ENCODE data around the gene ROS1.
A peak's percentile ranks its signal among the peaks of the same experiment; 100 is the strongest.

The ROS1 gene

DNA sequence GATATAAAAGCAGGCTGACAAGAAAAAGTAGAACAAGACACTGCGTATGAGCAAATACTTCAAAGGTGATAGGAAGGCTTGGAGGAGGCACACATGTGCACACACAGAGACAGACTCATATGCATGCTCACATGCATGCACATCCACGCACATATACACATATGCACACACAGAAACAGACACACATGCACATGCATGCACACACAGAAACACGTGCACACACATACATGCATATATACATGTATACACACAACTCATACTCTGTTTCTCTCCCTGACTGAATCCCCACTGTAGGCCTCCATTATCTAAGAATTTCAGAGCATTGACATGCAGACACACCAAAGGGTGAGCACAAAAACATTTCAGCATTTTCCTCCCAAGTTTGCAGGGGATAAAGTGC lies 116.7 kb downstream of the ROS1 start:
- DNase-seq (ENCODE audit: low spot score): no peak

DNA sequence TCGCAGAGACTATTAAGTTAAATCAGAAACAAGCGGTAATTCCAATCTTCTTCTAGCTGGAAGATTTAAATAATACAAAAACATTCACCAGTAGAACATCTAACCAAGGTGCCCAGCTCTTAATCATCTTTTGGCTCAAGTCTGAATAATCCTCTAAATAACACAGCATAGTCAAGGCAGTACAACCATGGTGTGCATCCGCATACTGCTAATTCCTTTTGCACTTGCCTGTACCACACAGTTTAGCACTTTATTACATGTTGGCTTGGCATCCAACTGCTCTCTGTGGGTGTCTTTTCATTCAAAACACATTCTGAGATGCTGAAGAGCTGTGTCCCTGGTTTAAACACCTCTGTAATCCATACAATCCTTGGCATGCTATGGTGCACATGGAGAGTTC lies 118.1 kb downstream of the ROS1 start:
- DNase-seq (ENCODE audit: low spot score): no peak

DNA sequence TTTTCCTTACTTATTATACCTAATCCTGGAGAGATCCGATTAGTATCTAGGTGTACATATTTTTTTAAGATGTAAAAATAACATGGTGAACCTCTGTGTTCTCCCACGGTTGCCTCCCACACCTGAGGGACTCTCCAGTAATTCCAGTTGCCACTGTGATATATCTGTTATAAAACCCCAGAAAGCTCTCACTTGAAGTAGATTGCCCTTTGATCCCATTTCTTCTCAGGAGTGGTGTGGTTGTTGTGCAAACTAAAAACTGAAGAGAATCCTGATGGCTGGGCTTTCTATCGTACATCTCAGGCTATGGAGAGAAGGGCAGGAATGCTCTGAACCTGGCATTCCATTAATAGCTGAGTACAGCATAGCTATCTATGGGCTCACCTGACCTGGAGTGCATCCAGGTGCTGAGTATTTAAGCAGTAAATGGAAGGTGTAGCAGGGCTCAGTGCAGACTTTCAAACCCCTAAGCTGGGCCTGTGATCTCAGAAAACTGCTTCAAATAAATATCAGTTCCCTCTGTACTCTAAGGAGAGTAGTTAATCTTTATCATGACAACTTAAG lies 119.4 kb downstream of the ROS1 start:
- DNase-seq (ENCODE audit: low spot score): no peak

DNA sequence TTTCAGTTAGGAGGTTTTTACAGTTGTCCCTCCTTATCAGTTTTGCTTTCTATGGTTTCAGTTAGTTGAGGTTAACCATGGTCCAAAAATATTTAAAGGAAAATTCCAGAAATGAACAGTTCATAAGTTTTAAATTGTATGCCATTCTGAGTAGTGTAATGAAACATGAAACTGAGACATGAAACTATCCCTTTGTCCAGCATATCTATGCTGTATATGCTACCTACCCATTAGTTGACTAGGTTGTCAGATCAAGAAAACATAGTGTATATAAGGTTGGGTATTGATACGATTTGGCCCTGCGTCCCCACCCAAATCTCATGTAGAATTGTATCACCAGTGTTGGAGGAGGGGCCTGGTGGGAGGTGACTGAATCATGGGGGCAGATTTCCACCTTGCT lies 121.3 kb downstream of the ROS1 start:
- DNase-seq (ENCODE audit: low spot score): no peak

DNA sequence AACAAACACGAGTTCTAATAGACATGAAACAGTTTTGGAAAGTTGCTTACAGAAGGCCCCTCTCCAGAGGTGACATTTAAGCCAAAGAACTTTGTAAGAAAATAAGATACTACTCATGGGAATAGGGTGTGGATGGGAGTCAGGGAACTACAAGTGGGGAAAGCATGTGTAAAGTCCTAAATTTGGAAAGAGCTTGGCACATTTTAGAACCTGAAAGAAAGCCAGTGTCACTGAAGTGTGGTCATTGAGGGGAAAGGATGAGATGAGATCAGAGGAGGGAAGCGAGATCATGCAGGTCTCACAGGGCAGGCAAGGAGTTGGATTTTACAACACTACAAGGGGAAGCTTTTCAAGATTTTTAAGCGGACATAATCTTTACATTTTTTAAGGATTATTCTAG lies 122.4 kb downstream of the ROS1 start:
- no peak for DNase-seq (ENCODE audit: low spot score)

DNA sequence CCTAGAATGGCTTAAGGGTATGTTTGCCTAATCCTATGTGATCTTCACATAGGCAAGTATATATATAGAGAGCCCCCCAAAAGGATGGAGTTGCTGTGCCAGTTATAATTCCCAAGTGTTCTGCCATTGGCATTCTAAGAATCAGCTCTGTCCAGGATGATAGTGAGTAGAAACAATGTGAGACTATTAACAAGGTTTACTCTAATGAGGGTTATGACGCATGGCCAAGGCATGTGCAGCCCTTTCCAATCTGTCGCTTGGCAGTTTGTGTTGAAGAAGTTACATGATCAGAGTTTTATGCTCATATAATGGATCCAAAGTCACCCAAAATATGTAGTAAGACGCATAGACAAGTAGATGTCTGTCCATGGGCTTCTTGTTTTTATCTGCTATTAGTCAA lies 126.8 kb downstream of the ROS1 start:
- no peak for DNase-seq (ENCODE audit: low spot score)

DNA sequence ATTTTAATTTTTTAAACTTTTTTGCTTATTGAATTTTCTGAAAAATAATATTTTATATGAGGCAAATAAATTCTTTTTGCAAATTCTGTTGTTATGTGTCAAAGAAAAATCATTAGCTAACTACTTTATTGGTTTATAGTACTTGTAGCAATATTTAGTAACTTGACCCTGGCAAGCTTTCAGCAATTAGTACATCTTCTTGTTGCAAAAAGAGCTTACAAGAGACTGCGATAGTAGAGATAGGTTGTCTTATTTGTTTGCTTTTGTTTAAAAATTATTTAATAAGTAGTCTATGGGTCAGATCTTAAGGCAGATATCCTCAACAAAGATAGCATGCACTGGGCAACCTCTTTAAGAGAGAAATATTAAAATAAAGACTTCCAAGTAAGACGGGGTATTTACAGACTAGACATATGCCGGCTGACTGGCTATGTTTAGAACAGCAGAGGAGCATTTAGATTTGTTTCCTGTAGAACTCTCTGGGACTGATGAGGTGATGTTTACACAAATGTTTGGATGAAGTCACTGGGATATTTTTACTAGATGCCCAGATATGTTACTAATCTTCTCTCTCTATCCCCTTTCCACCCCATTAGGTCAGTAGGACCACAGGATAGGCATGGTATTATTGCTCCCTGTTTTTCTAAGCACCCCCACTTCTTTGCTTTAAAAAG lies 135.4 kb downstream of the ROS1 start:
- DNase-seq (ENCODE audit: low spot score): no peak

DNA sequence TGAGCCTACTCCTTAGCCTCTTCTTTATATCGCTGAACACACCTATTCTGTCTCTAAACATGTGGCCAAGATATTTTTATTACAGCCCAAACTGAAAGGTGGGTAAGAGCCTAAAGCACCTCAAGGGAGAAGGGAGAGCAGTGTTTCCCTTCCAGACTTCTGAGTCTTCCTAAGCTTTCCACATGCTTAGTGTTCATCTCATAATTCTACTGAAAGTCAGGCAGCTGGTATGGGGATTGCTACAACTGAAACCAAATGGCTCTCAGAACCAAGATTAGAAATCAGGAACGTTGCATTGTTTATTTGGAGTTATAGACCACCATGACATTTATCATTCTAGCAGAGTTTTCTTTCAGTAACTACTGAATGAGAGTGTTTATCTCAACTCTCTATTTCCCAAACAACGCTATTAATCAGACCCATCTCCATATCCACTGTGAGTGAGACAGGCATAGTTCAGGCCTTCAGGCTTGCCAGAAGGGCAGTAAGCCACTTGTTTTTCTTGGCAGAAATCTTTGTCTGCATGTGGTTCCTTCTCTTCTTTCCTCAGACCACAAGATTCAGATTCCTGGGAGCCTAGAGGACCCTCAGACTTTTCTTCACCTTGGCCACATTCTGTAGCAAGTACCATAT lies 137.5 kb downstream of the ROS1 start:
- no peak for DNase-seq (ENCODE audit: low spot score)

DNA sequence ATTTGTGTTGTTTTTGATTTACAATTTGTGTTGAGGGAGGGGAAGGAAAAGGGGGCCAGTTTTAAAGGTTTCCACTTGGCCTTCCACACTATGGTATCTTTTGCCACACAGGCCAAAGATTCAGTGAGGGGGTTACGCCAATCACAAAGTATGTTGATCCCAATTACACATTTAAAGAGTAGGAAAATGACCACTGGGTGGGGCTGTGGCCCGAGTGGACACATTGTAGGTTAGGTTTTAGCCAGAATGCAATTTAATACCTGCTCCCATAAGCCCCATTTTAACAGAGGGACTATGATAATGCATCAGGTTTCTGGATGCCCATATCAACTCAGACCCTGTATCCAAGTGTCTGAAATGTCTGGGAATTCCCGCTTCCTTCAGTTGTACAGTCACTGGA lies 144.8 kb downstream of the ROS1 start:
- no peak for DNase-seq (ENCODE audit: low spot score)

DNA sequence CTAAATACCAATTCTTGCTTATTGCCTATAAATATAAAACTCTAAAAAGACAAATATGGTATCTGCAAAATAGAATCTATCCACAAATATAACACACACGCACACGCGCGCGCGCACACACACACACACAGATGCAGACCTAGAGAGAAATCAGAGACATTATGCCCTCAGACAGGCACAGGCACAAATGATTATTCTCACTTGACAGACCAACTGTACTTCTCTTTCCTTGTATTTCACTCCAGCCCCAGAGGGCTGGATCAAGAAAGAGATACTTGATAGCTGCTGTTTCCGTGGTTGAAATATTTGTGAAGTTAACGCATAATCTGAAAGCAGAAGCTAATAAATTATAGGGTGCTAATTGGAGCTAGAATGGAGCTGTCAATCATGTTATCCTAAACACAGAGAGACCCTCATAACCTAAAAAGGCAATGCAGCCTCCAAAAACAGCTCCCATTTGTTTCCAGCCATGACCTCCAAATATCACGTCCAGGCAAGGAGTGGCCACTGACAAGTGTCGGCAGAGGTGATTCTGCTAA lies 148.9 kb downstream of the ROS1 start:
- no peak for DNase-seq (ENCODE audit: low spot score)

DNA sequence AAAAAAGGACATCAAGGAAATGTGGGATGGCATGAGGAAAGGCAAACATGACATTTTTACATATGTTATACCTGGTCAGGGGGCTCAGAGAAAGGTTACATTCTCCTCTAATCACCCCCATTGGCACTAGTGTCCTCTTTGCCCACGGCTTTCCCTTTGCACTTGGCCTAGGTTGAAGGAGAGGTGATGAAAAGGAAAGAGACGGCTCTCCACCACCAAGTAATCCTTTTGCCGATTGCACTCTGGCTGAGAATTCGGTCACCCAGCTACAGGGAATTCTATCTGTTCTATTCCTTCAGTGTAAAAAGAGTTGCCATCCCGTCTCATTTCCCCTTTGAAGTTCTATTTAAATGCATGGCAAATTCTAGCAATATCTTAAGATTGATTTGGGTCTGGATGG lies 150.0 kb downstream of the ROS1 start:
- DNase-seq (ENCODE audit: low spot score): no peak

DNA sequence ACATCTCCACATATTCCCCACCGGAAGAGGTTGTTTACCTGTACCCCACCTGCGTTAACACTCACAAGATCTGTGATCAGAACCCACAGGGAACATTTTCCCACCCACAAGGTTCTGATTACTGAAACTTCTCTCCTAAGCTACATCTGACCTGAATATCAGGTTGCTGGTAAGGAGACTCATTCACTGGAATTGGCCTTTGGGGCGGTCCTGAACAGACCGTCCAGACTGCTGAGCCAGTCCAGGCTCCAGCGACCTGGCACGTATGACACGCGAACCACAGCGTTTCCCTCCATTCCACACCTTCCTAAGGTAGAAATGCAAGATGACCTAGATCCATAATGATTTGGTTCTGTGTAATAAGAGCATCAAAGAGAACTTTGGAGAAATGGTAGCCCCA lies 150.5 kb downstream of the ROS1 start:
- no peak for DNase-seq (ENCODE audit: low spot score)

DNA sequence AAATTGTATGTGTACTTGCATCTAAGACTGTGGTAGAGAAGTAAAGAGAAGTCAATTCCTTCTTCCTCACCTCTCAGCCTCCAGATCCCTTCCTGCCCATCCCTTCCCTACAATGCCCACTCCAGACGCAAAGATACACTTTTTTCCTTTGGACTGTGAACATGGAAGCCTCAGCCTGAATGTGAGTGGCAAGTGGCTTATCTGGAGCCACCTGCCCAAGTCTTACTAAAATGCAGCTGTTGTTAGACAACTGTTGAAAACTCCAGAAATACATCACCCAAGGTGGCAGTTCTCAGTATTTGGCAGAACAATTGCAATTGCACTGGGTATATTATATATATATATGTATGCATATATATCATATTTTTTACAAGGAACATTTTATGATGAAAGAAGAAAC lies 152.9 kb downstream of the ROS1 start:
- DNase-seq (ENCODE audit: low spot score): no peak

DNA sequence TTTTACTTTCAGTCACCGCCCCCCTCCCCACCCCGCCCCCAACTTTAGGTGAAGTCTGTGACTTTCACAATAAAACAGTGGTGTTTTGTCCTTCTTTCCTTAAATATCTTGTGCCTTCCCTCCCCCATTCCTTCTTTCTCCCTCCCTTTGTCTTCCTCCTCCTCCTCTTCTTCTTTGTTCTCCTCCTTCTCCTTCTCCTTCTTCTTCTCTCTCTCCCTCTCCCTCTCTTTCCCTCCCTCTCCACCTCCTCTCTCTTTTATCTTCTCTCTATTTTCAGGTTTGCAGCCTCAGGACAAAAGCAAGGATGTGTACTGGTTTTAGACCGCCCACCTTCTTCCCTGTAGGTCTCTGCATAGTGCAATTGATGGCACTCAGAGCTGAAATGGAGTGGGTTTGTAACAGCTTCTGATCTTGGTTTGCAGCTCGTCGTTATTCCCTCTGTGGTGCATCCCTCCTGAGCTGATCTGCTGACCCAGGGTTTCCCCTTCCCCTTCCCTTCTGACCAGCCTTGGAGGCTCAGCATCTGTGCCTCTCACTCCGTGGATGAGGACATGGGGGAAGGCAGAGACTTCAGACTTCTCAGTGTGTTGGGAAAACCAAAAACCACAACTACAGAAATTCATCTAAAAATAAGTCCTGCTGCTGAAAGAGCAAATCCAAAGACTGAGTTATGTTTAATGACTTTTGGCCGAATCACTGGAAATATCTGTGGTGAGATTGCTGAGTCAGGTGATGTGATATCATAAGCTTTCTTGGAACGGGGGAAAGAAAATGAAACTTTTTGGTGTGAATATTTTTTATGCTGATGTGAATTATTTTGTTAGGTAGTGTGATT lies 153.5 kb downstream of the ROS1 start:
- no peak for DNase-seq (ENCODE audit: low spot score)

DNA sequence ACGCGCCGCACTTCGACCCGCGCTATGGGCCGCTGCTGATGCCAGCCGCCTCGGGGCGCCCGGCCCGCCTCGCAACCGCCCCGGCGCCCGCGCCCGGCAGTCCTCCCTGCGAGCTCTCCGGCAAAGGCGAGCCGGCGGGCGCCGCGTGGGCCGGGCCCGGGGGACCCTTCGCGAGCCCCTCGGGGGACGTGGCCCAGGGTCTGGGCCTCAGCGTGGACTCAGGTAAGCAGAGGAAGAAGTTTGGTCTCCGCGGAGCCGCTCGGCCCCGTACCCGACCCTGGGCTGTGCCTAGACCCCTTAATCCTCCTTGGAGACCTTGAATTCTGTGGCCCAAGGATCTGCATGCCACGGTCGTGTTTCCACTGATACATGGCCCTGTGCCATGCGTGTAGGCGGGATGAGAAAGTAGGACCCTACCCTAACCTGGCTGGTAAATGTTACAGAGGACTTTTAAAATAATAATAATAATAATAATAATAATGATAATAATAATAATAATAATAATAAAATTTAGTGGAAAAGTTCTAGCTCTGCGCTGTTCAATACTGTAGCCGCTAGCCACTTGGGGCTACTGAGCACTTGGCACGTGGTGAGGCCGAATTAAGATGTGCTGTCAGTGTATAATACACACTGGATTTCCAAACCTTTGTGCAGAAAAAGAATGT lies 154.8 kb downstream of the ROS1 start:
- no peak for DNase-seq (ENCODE audit: low spot score)

DNA sequence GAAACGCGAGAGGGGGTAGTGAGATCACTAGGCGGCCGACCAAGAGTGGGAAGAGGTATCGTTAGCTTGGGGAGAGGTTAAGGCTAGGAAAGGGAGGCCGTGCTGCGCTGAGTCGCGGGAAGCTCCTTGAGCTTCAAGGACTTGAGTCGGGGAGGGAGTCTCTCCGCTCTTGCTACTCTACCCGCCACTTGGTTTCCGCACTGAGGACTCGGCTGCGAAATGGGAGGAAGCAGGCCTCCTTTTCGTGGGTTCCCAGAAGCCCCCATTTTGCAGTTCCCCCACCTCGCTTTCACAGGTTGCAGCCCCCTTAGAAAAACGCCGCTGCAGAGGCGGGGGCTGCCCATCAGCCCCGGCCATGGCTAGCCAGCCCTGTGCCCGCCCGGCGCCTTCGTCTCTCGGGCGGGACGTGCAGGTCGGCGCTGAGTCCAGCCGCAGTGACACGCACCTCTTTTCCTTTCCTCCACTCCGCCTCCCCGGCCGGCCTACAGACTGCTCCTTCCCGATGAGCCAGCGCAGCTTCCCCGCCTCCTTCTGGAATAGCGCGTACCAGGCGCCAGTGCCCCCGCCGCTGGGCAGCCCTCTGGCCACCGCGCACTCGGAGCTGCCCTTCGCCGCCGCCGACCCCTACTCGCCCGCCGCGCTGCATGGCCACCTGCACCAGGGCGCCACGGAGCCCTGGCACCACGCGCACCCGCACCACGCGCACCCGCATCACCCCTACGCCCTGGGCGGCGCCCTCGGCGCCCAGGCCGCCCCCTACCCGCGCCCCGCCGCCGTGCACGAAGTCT lies 155.5 kb downstream of the ROS1 start:
- DNase-seq (ENCODE audit: low spot score): peak; percentile 66

DNA sequence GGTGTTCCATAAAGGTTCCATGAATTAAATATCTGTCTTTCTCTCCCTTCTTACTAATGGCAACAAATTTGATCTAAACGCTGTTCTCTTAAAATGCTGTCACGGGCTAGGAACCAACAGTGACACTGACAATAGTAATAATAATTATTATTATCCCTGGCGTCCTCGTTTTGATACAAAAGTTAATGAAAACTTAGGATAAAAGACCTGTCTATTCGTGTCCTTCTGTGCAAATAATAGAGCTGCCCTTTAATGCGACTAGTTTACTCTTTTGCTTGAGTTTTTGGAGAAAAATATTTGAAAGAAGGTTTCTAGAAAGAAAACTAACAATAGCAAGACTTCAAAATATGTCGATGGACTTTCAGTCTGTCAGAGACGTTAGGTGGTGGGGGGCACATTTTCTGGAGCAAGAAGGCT lies 156.1 kb downstream of the ROS1 start:
- no peak for DNase-seq (ENCODE audit: low spot score)

DNA sequence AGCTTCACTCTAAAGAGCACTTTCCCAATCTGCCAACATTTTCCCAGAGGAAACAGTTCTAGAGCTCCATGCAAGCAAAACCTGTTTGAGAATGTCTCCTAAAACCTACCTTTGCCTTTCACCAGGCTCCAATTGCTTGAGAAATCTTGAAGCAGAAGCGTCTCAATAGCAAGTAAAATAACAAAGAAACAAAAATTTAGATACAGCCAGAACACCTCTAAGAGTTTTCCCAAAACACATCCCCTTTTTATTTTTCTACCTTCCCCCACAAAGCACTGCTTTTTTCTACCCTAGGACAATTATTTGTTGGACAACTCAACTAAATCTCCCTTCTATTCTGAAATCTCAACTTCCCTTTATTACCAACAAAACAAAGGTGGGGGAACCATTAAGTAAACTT lies 156.8 kb downstream of the ROS1 start:
- no peak for DNase-seq (ENCODE audit: low spot score)

DNA sequence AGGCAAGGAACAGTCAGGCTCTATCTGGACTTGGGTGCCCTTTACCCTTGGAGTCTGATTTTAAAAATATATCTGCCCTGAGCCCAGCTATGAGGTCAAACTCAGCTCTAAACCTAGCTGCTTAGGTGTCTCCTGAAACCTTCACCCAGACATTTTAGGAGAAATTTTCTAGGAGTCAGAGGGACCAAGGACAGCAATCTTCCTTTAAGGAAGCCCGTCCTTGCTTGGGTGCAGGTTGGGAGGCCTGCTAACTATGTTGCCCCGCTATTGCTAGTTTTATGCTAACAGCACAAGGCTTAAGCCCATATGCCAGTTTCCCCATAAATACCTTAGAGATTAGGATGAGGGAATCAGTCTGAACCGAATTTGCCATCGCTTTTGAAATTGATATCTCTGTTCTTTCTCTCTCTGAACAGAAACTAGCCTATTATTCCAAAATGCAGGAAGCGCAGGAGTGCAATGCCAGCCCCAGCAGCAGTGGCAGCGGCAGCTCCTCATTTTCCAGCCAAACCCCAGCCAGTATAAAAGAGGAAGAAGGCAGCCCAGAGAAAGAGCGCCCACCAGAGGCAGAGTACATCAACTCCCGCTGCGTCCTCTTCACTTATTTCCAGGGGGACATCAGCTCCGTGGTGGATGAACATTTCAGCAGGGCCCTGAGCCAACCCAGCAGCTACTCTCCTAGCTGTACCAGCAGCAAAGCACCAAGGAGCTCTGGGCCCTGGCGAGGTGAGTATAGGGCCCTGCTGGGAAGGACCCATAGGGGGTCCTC lies 157.8 kb downstream of the ROS1 start:
- peak; percentile 38 for DNase-seq (ENCODE audit: low spot score)

DNA sequence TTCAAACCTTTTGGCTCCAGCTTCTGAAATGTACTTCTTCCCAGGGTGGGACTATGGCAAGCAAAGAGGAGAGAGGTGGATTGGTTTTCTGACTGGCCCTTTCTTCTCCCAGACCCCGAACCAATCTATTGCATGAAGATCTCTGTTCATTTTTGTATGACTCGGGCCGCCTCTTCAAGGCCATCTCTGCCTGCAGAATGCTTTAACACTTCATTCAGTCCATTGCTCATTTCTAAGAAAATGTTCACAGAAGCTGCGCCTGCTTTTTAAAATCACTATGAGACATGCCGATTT lies 158.7 kb downstream of the ROS1 start:
- DNase-seq (ENCODE audit: low spot score): no peak
